NCI-H2029 treated with DMSO at 0.1 percent for 48 hours (cell line): ENCODE results near the gene FBXL22.

Source experiments
- DNase-seq: peaks from one replicate; lab custom pipeline; 2025; lab: John Stamatoyannopoulos, UW

The FBXL22 gene

GRCh38 chr15:63593705-63594671, 3.2 kb upstream of the FBXL22 start:
- no peak for DNase-seq

GRCh38 chr15:63595065-63595464, 2.1 kb upstream of the FBXL22 start:
- no peak for DNase-seq

DNA sequence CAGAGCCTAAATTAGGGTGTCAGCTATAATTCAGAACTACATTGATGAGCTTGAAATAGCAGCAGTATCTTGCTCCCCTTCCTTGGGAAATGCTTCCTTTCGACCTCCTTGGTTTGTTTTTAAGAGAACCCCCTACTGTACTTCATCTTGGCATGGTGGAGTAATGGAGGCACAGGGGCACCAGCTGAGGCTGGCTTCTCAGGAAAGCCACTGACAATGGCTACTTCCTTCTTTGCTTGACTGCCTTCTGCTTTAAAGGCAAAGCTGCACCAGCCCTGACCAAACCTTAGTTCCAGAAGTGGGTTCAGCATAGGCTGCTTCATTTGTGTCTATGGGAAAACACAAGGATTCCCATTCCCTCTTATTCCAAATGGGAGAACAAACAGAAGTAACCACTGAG, 1.5 kb upstream of the FBXL22 start:
- DNase-seq, result no peak

DNA sequence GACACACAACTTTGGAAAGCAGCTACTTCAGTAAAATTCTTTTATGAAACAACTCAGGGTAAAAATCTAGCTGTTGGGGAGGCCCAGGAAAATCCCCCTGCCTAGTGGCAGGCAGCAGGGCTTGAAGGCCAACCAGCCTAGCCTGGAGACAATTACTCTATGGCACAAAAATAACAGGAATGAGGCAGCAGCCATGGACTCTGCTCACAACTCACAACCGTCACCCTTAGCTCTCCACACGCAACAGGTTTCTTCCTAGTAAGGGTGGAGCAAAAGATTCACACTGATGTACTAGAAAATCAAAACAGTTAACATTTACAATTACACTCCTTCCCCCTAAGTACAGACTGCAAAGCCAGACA, 530 bp upstream of the FBXL22 start:
- DNase-seq, result no peak

GRCh38 chr15:63597821-63598220, 634 bp downstream of the FBXL22 start:
- no peak for DNase-seq

- peak; percentile 5 for DNase-seq
Observed at GRCh38 chr15:63598473-63599400, 1.6 kb downstream of the FBXL22 start.

GRCh38 chr15:63599401-63600000, 2.3 kb downstream of the FBXL22 start:
- DNase-seq, result peak; percentile 14

GRCh38 chr15:63600001-63600615, 2.9 kb downstream of the FBXL22 start:
- DNase-seq, result no peak

DNA sequence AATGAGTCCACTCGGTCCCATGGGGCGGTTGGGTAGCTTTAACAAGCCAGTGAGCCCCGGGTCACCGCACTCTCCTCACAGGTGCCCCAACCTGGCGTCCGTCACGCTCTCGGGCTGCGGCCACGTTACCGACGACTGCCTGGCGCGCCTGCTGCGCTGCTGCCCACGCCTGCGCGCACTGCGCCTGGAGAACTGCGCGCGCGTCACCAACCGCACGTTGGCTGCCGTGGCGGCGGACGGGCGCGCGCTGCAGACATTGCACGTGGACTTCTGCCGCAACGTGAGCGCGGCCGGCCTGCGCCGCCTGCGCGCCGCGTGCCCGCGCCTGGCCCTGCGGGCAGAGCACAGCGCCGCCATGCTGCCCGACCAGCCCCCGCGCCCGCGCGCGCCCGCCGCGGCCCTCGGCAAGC, 3.4 kb downstream of the FBXL22 start:
- peak; percentile 5 for DNase-seq

DNA sequence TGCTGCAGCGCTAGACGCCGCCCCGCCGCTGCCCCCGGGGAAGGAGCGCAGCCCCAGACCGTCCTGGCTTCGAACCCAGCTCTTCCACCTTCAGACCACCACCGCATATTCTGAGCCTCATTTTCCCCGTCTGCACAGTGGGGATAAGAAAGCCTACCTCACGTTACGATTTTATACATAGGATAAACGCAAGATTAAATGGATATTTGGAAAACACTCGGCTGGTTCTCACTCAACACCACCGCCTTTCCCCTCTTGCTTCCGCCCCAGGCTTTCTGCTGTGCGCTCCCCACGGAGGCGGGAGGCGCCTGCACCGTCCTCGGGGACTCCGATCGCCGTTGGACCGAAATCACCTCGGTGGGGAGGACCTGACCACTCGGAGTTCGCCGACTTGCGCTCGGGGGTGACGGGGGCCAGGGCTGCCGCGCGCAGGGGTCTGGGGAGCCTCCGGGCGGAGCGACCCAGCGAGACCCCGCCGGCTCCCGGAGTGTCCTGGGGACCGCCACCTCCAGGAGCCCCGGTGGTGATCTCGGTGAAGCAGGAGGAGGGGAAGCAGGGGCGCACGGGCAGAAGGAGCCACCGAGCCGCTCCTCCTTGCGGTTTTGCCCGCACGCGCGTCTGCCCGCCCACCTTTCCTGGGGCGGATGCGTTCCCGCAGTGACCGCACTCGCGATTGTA, 4.0 kb downstream of the FBXL22 start:
- no peak for DNase-seq

DNA sequence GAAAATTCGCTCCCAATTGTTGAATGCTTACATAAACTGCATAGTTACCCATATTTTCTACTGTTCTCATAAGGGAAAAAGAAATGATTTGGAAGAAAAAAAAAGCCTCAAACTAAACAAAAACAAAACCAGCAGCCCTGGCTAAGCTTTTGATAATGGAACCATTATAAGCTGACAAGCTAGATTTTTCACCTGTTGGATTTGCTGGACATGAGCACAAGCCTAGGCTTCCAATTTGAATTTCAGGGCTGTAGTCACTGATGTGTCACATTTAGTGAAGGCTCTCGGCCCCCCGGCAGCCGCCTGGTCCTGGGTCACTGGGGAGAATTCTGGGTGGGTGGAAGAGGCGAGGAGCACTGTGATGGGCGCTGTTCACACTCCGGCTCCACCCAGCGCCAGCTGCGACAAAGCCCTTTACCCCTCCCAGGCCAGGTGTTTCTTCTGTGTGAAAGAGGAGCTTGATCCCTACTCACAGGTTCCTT, 4.6 kb downstream of the FBXL22 start:
- DNase-seq, result peak; percentile 33

DNA sequence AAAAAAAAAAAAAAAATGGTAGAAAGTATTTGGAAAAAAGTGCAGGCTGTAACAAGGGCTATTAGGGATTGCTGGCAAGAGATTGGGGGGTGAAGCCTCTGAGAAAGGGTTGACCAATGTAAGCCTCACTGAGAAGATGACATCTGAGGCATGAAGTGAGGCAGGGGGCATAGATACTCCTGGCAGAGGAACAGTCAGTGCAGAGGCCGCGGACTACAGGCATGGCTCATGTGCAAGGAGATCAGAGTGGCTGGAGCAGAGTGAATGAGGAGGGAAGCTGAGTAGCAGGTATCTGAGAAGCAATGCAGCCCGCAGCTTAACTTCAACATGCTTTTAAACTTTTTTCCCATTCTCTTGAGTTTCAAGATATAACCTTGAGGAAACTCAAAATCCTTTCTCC, 5.4 kb downstream of the FBXL22 start:
- no peak for DNase-seq

DNA sequence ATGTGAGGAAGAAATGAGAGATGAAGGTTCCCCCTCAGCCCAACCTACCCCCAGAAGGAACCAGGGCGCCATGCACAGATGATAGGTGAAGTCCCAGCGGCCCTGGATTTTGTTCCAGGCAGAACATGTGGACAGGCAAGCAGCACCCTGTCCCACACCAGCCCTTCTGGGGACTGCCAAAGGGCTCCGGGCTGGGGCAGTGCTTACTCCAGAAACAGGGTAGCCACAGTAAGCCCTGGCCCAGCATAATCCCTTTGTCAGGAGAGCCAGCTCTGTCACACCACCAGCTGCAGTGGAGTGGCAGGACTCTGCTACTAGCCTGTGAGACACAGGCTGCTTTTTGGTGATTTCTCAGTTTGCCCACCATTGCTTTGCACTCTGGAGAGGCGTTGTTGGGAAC, 6.3 kb downstream of the FBXL22 start:
- DNase-seq, result no peak

DNA sequence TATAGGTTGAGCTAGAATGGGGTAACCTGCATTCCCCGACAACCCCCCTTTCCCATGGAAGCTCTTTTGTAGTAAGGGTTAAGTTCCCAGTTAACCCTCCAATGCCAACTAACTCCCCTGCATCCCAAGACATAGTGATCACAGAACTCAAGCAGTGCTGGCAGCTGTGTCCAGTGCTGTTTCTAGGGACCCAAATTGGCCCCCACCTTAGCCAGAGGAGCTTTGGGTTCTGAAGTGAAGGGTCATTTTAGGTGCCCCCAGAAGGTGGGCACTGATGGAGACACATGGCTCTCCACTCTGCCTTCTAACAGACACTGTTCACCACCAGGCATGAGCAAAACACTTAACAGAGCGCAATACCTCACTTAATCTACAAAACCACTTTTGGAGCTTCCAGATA, 7.1 kb downstream of the FBXL22 start:
- DNase-seq, result no peak

DNA sequence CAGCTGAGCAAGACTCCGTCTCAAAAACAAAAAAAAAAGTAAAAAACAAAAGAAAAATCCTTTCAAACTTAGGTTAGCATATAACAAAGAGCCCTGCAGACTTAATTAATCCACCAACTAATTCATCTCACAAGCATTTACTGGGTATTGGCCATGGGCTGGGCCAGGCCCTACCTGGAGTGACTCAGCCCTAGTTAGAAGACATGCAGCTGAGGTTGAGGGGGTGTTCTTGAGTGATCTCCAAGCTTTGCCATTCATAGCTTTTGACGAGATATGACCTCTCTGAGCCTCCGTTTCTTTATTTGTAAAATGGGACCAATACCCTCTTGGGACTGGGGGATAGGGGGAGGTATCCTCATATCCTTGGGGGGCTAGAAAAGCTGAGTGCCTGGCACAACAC, 7.8 kb downstream of the FBXL22 start:
- DNase-seq, result no peak

- no peak for DNase-seq
Observed at GRCh38 chr15:63605816-63606215, 8.6 kb downstream of the FBXL22 start.

DNA sequence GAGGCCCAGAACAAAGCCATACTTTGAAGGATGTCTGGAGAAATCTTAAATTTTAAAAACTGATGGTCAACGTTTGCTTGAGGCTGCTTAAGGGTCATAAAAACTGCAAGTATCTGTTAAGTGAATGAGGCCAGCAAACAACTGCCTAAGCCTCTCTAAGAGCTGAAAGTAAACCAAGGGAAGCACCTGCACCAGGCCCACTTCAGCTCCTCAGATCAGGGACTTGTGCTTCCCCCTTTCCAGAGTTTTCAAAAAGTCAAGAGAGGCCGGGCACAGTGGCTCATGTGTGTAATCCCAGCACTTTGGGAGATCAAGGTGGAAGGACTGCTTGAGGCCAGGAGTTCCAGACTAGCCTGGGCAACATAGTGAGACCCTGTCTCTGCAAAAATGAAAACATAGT, 9.1 kb downstream of the FBXL22 start:
- DNase-seq, result no peak

GRCh38 chr15:63608989-63609388, 11.8 kb downstream of the FBXL22 start:
- no peak for DNase-seq

DNA sequence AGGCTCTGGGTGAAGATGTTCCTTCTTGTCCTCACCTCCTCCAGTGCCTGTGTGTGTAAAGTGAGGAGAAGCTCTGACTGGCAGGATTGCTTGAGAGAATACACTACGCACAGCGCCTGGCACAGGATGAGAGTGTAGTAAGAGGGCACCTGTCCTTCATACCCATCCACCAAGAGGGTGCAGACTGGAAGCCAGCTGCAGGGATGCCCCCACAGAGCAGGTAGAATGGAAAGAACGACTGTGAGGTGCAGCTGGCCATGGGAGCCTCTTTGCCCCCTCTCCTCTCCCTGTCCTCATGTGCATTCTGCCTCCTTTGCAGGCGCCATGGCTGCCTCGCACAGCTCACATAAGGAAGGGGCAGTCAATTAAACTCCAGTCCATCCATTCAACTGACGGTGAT, 12.3 kb downstream of the FBXL22 start:
- no peak for DNase-seq

GRCh38 chr15:63610209-63610841, 13.1 kb downstream of the FBXL22 start:
- peak; percentile 8 for DNase-seq

DNA sequence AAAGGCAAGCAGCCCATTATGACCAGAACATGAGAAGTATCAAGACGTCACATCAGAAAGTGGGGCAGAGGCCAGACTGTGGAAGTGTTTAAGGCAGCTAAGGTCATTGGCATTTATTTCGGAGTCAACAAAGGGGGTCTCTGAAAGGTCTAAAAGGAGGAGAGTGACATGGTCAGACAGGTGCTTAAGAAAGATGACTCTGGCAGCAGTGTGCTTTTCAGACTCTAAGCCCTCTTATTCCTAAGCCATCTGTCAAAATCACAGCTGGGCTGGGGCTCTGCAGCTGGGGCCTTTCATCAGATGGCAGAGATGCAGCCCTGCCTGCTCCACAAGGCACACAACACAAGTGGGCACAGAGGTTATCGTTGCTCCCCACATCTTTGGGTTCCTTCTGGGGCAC, 14.0 kb downstream of the FBXL22 start:
- no peak for DNase-seq
